ENCODE results near the gene DLK1.

GRCh38 chr14:100741966-100742365 lies 15.3 kb downstream of the DLK1 start:
- no peak for TF ChIP-seq CTCF (IDR thresholded peaks at IDR 0.05)
- no peak for TF ChIP-seq EP300 (IDR thresholded peaks at IDR 0.05)
- no peak for TF ChIP-seq POLR2A (IDR thresholded peaks at IDR 0.05)
